HG02884 (cell line): ENCODE results near the gene CELF2.
"Not testable (repeated sequence)": the region's sequence is repeated elsewhere in the genome, so short reads cannot be mapped to it uniquely, and the experiment has no call there.

Experiments used
- ATAC-seq: cut with Tn5 transposase; IDR thresholded peaks from one replicate; pipeline ENCODE4 v1.9.1; 2021; ENCODE audit warnings: mild to moderate bottlenecking, moderate library complexity; ENCODE audit not compliant: unreplicated experiment

CELF2 gene

DNA sequence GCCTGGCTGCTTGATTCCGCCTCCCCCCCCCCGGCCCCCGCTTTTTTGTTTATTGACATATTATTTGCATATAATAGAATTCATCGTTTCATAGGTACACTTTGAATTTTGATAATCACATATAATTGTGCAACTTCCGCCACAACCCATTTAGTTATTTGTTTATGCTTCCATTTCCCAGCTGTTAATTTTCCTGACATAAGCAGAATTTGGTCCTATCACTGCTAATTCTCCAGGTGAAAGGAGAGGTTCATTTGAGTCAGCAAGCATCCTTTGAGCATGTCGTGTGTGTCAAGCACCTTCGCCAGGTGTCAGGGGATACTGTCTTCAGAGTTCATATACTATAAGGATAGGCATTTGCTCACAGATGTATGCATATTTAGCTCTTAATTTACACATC is 102.2 kb downstream of the CELF2 start:
- no peak for ATAC-seq

DNA sequence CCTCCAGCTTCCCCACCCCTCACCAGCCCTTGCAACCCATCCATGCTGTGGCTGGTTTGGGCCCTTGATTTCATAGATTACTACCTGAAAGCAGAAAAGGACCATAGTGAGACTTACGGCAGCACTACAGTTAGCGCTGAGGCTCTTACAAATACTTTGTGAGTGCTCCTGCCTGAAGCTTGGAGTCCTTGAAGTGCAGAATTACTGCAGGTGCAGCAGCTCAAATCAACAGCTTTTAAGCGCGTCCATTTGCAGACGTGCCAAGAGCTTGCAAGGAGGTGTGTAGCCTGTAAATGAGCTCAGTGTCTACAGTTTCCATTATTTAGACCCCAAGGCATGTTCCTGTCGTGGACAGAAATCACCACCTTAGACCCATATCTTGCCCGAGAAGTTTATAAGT is 103.0 kb downstream of the CELF2 start:
- ATAC-seq = no peak

DNA sequence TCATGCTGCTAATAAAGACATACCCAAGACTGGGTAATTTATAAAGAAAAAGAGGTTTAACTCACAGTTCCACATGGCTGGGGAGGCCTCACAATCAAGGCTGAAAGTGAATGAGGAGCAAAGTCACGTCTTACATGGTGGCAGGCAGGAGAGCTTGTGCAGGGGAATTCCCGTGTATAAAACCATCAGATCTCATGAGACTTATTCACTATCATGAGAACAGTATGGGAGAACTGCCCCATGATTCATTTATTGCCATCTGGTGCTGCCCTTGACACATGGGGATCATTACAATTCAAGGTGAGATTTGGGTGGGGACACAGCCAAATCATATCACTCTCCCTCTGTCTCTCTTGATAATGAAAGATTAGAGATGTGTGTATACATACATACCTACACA is 106.2 kb downstream of the CELF2 start:
- not testable (repeated sequence) for ATAC-seq

DNA sequence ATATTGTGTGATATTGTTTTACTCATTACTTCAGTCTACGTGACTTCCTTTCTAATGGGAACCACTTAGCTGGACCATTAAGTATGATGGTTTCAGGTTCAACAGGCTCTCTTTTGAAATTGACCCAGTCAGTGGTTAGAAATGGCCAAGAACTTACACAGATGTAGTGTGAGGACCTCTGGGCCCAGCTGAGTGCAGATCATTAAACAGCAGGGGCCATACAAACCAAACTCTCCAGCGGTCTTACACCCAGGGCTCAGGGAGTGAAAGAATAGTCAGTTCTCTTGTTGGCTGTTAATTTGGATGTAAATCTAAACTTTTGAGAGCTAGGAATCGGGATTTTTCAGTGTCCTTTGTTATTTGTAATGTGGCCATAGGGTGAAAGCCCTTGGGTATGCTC is 107.3 kb downstream of the CELF2 start:
- ATAC-seq = no peak

DNA sequence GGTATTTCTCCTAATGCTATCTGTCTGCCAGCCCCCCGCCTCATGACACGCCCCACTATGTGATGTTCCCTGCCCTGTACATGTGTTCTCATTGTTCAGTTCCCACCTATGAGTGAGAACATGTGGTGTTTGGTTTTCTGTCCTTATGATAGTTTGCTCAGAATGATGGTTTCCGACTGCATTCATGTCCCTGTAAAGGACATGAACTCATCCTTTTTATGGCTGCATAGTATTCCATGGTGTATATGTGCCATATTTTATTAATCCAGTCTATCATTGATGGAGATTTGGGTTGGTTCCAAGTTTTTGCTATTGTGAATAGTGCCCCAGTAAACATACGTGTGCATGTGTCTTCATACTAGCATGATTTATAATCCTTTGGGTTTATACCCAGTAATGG is 109.3 kb downstream of the CELF2 start:
- ATAC-seq = not testable (repeated sequence)

DNA sequence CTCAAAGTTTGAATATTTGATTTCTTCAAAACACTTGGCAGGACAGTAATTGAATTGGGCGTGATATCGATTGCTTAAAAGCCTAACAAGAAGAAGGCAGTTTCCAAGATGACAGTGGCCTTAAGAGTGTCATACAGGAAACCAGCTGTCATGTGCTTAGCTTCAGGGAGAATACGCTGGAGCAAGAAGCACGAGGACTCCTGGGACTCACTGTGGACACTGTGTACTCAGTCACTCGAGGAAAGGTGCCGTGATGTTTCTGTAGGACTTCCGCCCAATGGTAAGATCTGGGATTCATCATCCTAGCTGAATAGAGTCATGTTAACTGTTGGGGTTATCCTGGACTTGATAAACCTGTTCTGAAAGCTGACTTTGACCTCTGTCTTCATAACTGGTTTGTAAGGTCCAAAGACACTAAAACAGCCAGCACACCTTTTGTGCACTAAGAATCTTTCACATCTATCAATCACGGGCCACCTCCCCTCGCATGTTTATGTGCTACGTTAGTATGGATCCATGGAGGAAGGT is 113.5 kb downstream of the CELF2 start:
- ATAC-seq = no peak

DNA sequence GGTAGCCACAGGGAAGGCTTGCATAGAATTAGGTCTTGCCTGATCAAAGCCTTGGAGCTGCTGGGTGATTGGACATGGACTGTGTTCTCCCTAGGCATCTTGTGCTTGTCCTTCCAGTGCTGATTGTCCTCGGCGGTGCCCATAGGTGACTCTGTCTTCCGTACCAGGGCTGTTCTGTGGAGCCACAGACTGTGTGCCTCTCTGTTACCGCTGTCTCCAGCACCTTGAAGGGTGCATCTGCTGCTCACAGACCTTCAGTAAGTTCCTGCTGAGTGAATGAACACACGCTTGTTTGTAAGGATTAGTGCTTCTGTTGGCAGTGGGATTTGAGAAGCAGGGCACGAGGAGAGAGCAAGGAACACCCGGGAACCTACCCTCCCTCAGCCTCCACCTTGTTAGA is 116.7 kb downstream of the CELF2 start:
- no peak for ATAC-seq

DNA sequence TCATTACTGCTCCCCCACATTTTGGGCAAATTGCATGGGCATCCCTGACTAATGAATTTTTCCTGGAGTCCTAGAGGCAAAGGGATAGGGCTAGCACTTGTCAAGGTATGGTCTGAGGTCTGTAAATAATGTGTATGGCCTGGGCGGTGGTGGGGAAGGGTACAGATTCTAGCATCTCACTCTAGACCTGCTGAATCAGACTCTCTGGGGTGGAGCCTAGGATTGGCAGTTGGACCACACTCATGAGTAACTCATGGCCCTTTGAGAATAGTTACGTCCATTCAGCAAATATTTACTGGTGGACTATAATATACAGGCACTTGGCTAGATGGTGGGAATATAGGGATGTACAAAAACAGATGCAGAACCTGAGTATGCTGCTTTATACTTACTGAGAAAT is 118.0 kb downstream of the CELF2 start:
- ATAC-seq = no peak

DNA sequence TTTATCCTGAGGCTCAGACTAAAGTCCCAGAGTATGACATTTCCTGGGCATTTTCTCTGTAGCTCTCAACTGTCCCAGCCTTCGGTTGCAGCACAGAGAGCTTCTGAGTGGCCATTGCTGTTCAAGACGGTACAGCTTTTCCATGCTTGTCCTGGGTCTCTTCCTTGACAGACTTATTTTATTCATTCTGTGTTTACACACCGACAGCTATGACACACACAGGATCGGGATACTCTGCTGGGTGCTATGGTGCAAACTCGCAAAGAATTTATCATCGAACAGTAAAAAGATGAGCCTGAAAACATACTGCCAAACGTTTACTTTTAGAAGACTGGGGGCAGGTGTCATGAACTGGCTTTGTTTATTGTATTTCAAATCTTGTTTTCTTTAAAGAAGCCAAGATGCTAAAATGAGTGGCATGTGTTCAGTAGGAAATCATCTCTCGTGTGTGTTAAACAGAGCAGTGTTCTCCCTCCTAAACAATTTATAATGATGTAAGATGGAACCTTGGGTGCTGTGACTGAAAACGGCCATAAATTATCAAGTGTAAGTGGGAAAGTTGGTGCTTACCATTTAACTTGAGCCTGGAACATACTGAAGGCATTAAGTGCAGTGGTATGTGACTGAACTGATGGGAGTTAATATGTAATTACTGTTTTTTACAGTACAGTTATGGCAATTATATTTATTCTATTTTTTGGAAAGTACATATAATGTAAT is 120.8 kb downstream of the CELF2 start:
- no peak for ATAC-seq

DNA sequence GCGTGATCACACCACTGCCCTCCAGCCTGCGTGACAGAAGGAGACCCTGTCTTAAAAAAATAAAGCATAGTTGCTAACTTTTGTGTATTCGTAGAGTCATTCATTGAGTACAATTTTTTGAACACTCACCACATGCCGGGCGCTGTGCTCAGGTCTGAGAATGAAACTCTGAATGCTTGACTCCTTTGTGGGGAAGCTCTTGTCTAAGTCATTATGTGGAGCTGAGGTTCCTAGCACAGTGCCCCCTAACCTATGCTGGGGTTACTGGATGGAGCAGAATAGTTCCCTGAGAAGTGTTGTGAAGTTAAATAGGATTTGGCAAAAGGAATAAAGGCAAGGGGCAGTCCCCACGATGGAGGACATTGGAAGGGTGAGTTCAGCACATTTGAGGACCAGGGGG is 123.3 kb downstream of the CELF2 start:
- ATAC-seq = no peak

DNA sequence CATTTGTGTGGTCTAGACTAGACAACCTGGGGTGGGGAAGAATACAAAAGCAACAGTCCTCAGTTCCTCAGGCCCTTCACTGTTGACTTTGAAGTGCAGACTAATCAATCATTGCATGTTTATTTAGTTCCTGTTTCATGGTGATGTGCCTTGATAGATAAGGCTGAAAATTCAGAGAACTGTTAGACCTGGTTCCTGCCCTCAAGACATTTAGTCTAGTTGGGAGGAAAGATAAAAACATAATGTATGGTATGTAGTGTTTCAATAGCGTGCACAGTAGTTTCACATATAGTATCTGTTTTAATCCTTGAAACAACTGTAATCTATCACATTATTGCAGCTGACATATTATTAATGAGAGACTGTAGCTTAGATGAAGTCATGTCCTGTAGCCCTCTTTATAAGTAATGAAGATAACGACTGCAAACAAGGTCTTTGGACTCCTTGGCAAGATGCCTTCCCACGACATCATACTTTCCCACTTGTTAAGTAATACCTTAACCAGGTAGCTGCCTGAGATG is 124.0 kb downstream of the CELF2 start:
- ATAC-seq = no peak

DNA sequence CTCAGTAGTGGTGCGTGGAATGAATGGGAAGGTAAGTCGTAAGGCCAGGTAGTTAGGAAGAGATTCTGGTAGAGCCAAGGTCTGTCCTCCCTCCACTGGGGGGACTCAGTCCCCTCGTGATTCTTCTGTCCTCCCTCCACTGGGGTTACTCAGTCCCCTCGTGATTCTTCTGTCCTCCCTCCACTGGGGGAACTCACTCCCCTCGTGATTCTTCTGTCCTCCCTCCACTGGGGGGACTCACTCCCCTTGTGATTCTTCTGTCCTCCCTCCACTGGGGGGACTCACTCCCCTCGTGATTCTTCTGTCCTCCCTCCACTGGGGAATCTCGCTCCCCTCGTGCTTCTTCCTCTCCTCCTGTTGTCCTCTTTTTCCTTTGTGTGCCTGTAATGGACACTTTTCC is 125.1 kb downstream of the CELF2 start:
- no peak for ATAC-seq

DNA sequence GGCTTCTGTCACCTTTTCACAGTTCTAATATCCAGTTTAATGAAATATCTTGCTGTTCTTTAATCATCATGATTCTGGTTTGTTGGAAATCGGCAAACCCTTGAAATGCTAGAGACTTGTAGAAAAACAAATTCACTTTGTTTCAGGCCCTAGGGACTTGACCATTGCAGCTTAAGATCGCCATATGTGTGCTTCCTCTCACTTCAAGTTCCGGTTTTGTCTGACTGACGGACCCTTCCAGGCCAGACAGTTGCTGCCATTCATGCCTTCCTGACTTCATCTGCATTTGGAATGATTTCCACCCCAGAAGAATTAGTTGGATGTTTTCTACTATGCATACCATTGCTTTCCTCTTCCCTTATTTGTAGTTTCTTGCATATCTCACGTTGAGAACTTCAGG is 125.6 kb downstream of the CELF2 start:
- ATAC-seq = no peak

DNA sequence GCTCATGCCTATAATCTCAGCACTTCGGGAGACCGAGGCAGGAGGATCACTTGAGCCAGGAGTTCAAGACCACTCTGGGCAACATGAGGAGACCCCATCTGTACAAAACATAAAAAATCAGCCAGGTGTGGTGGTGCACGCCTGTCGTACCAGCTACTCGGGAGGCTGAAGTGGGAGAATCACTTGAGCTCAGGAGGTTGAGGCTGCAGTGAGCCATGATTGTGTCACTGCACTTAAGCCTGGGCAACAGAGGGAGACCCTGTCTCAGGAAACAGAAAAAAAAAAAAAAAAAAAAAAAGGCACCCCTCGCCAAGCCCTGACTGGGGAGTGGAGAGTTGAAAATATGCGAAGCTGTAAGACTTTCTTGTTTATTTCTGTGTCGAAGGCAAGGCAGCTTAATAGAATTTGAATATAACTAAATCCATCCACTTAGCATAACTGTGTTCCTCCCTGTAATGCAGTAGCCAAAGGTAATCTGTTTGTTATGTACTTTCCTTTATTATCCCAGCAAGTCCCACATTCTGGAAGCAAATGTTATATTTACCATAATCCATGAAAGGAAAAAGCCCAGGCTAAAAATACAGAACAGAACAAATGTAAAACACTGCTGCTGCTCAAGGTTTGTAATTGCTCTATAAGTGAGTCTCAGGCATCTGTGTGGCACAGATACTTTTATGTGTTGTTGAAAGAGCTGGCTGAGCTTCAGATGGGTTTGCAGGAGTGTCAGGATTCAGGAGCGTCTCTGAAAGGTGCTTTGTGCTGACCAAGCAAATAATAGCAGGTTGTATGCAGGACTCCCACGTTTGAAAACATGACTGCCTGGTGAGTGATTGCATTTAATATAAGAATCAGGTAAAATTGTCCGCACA is 127.2 kb downstream of the CELF2 start:
- ATAC-seq = peak; percentile 19

DNA sequence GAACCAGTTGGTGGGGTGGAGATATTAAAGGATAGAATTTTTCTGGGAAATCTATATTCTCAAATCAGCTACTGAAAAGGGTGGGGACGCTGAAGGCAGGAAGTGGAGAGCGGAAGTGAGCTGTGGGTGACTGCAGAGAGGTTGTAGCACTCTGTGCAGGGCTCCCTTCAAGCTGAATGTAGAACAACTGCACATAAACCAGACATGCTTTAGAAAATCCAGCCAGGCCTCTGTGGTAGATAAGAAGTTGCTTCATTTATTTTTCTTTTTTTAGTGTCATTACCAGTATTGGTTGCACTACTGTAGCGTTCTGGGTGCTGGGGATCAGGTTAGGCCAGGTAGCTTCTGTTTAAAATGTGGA is 127.8 kb downstream of the CELF2 start:
- ATAC-seq = peak; percentile 72

DNA sequence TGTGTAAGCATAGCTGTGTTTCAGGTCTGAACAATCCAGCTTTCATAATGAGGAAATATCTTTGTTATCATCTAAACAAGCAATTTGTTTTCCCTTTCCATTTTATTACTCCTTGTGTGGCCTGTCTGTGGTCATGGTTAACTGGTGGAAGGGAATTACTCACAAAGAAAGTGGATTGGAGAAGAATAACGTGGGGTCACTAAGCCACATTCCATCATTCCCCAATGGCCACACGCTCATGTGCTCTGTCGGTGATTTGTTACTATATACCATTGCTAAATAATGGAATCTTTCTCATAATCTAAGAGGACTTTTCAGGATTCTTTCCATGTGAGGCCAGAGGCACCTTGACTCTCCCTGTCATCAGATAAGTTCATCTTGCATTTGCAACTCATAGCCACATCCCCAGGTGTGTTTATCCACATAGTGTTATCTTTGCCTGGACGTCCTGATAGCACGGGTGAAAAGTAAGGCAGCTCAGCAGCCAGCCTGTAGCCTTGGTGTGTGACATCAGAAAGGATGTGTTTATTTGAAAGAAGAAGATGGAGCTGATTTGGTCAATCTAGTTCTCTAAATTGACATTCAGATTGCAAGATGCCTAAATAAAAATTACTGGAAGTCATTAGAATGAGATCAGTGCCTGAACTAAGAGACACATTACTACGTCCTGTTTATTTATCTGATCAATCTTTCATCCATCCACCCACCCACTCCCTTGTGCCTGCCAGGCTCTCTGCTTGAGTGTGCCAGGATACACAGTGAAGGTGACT is 128.9 kb downstream of the CELF2 start:
- ATAC-seq = no peak

DNA sequence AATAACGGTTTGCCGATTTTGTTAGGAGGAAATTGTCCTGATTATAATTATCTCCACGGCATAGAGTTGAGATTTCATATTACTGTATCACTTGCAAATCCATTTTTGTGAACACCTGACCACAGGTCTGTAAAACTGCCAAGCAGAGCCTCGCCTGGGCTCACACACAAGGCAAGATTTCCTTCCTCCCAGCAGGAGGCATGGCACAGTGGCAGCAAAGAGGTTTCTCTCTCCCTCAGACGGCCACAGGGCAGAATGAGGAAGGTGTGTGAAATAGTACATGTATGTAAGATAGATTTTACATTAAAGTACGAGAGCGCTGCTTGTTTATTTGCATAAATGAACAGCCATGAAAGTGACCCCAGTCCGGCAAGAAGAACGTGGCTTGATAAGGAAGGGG is 130.1 kb downstream of the CELF2 start:
- ATAC-seq = peak; percentile 26

DNA sequence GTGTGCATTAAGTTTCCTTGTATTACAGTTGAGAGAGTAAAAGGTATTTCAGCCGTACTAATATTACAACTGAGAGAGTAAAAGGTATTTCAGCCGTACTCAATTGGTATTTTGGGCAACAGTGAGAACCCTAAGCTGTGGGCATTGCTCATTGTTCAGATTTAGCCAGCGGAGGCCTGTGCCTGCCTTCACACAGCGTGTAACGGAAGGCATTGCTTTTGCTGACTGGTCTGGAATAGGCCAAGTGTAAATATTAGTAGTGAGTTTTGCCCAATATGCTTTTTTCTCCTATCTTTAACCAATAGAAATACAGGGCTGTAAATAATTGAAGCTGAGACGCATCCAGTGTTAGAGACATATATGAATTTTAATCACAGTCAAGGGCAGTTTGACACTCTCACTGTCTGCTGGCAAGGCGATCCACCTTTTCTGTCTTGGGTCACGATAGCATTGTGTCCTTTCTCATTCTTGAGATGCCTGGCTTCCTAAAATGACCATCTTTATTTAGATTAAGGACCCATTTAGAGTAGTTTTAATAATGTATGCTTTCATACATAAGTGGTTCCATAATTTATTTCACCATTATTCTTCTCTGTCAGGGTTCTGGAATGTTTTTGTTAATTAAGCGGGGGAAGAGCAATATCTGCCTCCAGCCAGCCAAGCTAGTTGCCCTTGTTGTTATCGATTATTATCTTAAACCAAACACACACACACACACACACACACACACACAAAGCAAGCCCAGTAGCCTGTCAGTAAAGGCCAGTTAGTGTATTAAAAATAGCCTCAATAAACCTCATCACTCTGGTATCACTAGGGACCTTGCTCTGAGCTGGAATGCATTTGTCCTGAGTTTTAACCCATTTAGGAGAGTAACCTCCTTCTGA is 130.7 kb downstream of the CELF2 start:
- ATAC-seq = no peak

DNA sequence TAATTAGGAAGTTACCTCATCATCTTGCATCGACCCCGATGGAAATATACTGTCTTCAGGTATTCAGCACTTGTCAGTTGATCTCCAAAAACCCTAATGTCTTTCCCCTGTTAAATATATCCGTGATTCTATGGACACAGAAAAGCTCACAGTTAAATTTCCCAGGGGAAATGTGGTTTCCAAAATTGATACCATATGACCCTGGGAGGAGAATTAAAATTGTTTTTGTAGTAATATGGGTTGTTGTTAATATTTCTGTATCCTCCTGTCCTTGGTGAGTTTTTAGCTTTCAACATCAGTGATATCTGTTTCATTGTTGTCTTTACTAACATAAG is 132.1 kb downstream of the CELF2 start:
- no peak for ATAC-seq

DNA sequence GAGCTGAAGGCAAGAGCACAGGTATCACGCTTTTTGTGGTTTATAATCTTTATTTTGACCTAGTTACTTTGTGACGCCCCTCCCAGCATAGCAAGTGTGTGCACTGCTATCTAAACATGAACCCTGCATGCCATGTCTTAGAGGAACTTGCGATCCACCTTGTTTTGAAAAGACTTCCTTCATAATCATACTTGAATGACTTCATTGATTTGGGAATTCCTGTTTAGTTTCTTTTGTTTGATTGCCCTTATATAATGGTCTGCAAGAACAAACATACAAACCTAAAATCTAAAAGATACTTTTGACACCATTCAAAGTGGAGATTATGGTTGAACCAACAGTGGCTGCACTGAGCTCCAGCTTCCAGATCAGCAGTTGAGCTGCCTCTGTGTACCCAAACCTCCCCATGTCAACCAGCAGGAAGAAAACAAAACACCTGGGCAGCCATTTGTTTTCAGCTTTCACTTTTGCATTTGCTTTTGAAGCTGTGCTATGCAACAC is 132.6 kb downstream of the CELF2 start:
- no peak for ATAC-seq
